ENCODE measurements around the gene CDC16. TPM values are rescaled to one million over a fixed set of nuclear protein-coding genes. Genes with fewer than 3 reads are reported as not detected.

Gene CDC16
- total and polyA plus RNA-seq, 2 experiments from 2014 or later: 57.8 to 58.5 TPM

GRCh38 chr13:114200399-114200911 is 34.2 kb upstream of the CDC16 start:
- Histone ChIP-seq H3K4me1 (ENCODE audit: insufficient read depth) (no peaks in the 10 kb centered on the region), H3K4me2 (no peak overlapping the region), H3K36me3 (replicated peaks; ENCODE audit: insufficient read depth, low read depth) (no peaks in the 10 kb centered on the region), H3K79me2 (no peaks in the 10 kb centered on the region), H3K27ac (no peak overlapping the region), H2AFZ (no peak overlapping the region), H3K9me3 (ENCODE audit: low read depth) (no peaks in the 10 kb centered on the region), H4K20me1 (ENCODE audit: insufficient read depth, poor library complexity, severe bottlenecking) (no peaks in the 10 kb centered on the region), H3K4me3 (no peak overlapping the region), H3K9me2 (replicated peaks; ENCODE audit: insufficient read depth) (no peaks in the 10 kb centered on the region), H3K27me3 (no peaks in the 10 kb centered on the region)
- WGBS (ENCODE audit: low lambda C conversion rate, missing lambda C conversion rate): 80% methylated on average over 18 of the region's 18 CpGs
- TF ChIP-seq EZH2phosphoT487 (IDR thresholded peaks at IDR 0.05; ENCODE audit: low read depth, severe bottlenecking, unreplicated experiment) (no peak), CTCF (IDR thresholded peaks at IDR 0.05; ENCODE audit: poor library complexity) (no peak), EZH2 (IDR thresholded peaks at IDR 0.05; ENCODE audit: borderline replicate concordance) (no peak)
- no peak for DNase-seq (ENCODE audit: low spot score)

GRCh38 chr13:114202581-114202980 is 32.1 kb upstream of the CDC16 start:
- TF ChIP-seq EZH2phosphoT487 (IDR thresholded peaks at IDR 0.05; ENCODE audit: low read depth, severe bottlenecking, unreplicated experiment): no peak
- TF ChIP-seq CTCF (IDR thresholded peaks at IDR 0.05; ENCODE audit: poor library complexity): no peak
- no peak for TF ChIP-seq EZH2 (IDR thresholded peaks at IDR 0.05; ENCODE audit: borderline replicate concordance)
- no peak overlapping the region for H3K27ac ChIP-seq
- no peaks in the 10 kb centered on the region for H3K4me1 ChIP-seq (ENCODE audit: insufficient read depth)
- no peaks in the 10 kb centered on the region for H3K9me3 ChIP-seq (ENCODE audit: low read depth)
- H3K79me2 ChIP-seq: no peaks in the 10 kb centered on the region
- WGBS (ENCODE audit: low lambda C conversion rate, missing lambda C conversion rate): 85% methylated on average over 6 of the region's 6 CpGs
- no peaks in the 10 kb centered on the region for H3K27me3 ChIP-seq
- no peaks in the 10 kb centered on the region for H3K36me3 ChIP-seq (replicated peaks; ENCODE audit: insufficient read depth, low read depth)
- H4K20me1 ChIP-seq (ENCODE audit: insufficient read depth, poor library complexity, severe bottlenecking): no peaks in the 10 kb centered on the region
- no peak for DNase-seq (ENCODE audit: low spot score)
- H2AFZ ChIP-seq: no peak overlapping the region
- H3K9me2 ChIP-seq (replicated peaks; ENCODE audit: insufficient read depth): no peaks in the 10 kb centered on the region
- H3K4me3 ChIP-seq: no peak overlapping the region
- H3K4me2 ChIP-seq: no peak overlapping the region

- no peaks in the 10 kb centered on the region for H3K9me2 ChIP-seq (replicated peaks; ENCODE audit: insufficient read depth)
- no peaks in the 10 kb centered on the region for H3K27me3 ChIP-seq
- H3K27ac ChIP-seq: no peak overlapping the region
- TF ChIP-seq EZH2 (IDR thresholded peaks at IDR 0.05; ENCODE audit: borderline replicate concordance) (no peak), EZH2phosphoT487 (IDR thresholded peaks at IDR 0.05; ENCODE audit: low read depth, severe bottlenecking, unreplicated experiment) (no peak), CTCF (IDR thresholded peaks at IDR 0.05; ENCODE audit: poor library complexity) (no peak)
- no peaks in the 10 kb centered on the region for H3K36me3 ChIP-seq (replicated peaks; ENCODE audit: insufficient read depth, low read depth)
- H3K9me3 ChIP-seq (ENCODE audit: low read depth): no peaks in the 10 kb centered on the region
- no peak overlapping the region for H3K4me2 ChIP-seq
- H3K79me2 ChIP-seq: no peaks in the 10 kb centered on the region
- H4K20me1 ChIP-seq (ENCODE audit: insufficient read depth, poor library complexity, severe bottlenecking): no peaks in the 10 kb centered on the region
- no peak overlapping the region for H3K4me3 ChIP-seq
- WGBS (ENCODE audit: low lambda C conversion rate, missing lambda C conversion rate): 72% methylated on average over 4 of the region's 4 CpGs
- no peaks in the 10 kb centered on the region for H3K4me1 ChIP-seq (ENCODE audit: insufficient read depth)
- no peak overlapping the region for H2AFZ ChIP-seq
- no peak for DNase-seq (ENCODE audit: low spot score)
Measured at GRCh38 chr13:114203536-114203935, 31.2 kb upstream of the CDC16 start.

DNA sequence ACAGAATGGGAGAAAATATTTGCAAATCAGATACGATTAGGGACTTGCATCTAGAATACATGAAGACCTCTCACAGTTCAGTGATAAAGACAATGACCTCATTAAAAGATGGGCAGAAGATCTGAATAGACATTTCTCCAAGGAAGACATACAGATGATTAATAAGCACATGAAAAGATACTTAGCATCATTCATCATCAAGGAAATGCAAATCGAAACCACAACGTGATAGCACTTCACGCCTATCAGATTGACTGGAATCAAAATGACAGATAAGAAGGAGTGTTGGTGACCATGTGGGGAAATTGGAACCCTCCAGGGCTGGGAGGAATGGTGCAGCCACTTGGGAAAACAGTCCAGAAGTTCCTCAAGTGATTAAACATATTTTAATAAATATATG is 29.8 kb upstream of the CDC16 start:
- Histone ChIP-seq H3K9me2 (replicated peaks; ENCODE audit: insufficient read depth) (no peaks in the 10 kb centered on the region), H3K4me3 (no peak overlapping the region), H3K4me2 (no peak overlapping the region), H3K4me1 (ENCODE audit: insufficient read depth) (no peaks in the 10 kb centered on the region), H3K79me2 (no peaks in the 10 kb centered on the region), H4K20me1 (ENCODE audit: insufficient read depth, poor library complexity, severe bottlenecking) (no peaks in the 10 kb centered on the region), H3K27me3 (no peaks in the 10 kb centered on the region), H2AFZ (no peak overlapping the region), H3K36me3 (replicated peaks; ENCODE audit: insufficient read depth, low read depth) (no peaks in the 10 kb centered on the region), H3K27ac (no peak overlapping the region), H3K9me3 (ENCODE audit: low read depth) (no peaks in the 10 kb centered on the region)
- WGBS (ENCODE audit: low lambda C conversion rate, missing lambda C conversion rate): 84% methylated on average over 4 of the region's 4 CpGs
- DNase-seq (ENCODE audit: low spot score): no peak
- TF ChIP-seq CTCF (IDR thresholded peaks at IDR 0.05; ENCODE audit: poor library complexity) (no peak), EZH2 (IDR thresholded peaks at IDR 0.05; ENCODE audit: borderline replicate concordance) (no peak), EZH2phosphoT487 (IDR thresholded peaks at IDR 0.05; ENCODE audit: low read depth, severe bottlenecking, unreplicated experiment) (no peak)

All from hepatocyte (in vitro differentiated cells).